ENCODE data around the gene UBTD1.
"Not testable (repeated sequence)": the region's sequence is repeated elsewhere in the genome, so short reads cannot be mapped to it uniquely, and the experiment has no call there.

UBTD1 gene

DNA sequence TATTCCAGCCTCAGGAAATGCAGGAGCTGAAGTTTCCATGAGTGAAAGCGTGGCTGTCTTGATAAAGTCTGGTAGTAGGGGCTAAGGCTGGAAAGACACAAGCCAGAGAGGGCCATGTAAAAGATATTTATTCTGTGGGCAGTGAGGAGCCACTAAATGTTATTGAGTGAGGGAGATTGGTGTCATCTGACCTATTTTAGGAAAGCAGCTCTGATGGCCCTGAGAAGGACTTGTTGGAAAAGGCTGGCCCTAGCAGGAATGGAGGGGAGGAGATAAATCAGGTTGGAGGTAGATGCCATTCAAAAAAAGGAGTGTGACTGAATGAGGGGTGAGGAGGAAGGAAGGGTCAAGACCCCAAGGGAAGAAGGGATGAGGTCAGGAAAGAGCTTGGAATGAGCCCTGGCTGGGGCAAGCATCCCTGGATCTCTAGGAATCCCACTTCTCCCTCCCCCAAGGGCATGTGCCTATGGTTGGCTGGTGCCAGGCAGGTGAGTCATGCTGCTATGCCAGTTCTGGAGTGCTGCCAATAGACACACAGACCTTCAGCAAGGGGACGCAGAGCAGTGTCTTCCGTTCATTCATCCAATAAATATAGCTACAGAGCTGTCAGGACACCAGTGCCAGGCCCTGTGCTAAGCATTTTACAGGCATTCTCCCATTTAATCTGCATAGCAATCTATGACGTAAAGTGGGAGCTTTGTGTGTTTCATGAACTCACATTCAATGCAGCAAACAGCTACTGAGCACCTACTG lies 75.8 kb downstream of the UBTD1 start:
- TF ChIP-seq CTCF (IDR thresholded peaks at IDR 0.05; ENCODE audit: low read depth, low read length), result no peak
- H3K4me3 ChIP-seq (ENCODE audit: low read depth, low read length), result no peak overlapping the region

DNA sequence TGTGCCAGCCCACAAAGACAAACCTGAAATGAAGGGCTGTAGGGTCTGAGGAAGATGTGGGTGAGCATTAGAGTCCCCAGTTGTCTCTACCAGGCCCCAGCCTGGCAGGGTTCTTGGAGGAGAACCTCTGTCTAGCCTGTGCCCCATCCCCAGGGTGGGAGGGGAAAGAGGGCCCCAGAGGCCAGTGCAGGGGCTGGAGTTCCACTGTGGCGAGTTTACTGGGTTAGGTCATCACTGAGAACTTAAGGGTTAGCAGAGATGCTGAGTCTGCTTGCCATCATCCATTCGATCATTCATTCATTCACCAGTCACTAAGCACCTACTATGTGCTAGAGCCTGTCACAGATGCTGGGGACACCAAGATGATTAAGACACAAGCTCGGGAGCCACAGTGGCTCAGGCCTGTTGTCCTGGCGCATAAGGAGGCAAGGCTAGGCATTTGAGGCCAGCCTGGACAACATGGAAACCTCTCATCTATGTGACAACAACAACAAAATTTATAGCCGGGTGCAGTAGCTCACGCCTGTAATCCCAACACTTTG lies 76.5 kb downstream of the UBTD1 start:
- no peak for TF ChIP-seq CTCF (IDR thresholded peaks at IDR 0.05; ENCODE audit: low read depth, low read length)
- no peak overlapping the region for H3K4me3 ChIP-seq (ENCODE audit: low read depth, low read length)

DNA sequence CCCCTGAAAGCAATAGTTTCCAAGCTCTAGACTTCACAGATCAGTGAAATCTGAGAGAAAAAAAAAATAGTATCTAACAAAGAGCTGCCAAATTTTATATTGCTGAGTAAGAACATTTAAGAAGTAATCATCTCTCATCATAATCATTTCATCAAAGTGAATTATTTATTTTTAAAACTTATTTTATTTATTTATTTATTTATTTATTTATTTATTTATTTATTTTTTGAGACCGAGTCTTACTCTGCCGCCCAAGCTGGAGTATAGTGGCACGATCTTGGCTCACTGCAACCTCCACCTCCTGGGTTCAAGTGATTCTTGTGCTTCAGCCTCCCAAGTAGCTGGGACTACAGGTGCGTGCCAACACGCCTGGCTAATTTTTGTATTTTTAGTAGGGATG lies 77.8 kb downstream of the UBTD1 start:
- H3K4me3 ChIP-seq (ENCODE audit: low read depth, low read length), result not testable (repeated sequence)

DNA sequence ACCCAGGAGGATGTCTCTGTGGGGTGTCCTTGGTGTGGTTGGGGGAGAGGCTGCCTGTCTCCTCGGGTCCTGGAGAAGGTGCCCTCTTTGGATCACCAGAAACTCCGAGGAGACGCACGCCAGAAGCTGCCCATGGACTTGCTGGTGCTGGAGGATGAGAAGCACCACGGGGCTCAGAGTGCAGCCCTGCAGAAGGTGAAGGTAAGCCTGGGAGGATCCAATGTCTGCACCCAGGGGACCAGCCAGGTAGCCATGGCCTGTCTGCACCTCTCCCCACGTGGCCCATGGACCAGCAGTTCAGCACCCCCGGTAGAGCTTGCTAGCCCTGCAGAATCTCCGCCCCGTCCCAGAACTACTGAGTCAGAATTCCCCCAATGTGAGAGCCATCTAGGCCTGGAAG lies 79.0 kb downstream of the UBTD1 start:
- H3K4me3 ChIP-seq (ENCODE audit: low read depth, low read length), result no peak overlapping the region
- no peak for TF ChIP-seq CTCF (IDR thresholded peaks at IDR 0.05; ENCODE audit: low read depth, low read length)

DNA sequence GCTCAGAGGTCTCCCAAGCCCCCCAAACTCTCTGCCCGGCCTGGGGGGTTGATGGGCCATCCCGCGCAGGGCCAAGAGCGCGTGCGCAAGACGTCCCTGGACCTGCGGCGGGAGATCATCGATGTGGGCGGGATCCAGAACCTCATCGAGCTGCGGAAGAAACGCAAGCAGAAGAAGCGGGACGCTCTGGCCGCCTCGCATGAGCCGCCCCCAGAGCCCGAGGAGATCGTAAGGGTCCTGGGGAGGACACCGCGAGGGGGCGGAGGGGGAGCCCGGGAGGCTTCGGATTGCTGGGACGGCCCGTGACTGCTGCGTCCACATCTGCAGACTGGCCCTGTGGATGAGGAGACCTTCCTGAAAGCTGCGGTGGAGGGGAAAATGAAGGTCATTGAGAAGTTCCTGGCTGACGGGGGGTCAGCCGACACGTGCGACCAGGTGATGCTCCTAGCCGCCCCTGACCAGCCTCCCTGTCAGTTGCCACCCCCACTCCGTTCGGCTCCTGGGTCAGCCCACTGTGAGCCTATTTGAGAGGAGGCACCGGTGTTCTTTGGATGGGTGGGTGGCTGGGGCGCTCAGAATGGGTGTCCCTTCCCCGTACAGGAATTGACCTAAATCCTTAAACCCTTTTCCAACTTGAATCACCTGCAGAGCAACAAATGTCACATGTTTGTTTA lies 79.6 kb downstream of the UBTD1 start:
- no peak overlapping the region for H3K4me3 ChIP-seq (ENCODE audit: low read depth, low read length)
- no peak for TF ChIP-seq CTCF (IDR thresholded peaks at IDR 0.05; ENCODE audit: low read depth, low read length)

DNA sequence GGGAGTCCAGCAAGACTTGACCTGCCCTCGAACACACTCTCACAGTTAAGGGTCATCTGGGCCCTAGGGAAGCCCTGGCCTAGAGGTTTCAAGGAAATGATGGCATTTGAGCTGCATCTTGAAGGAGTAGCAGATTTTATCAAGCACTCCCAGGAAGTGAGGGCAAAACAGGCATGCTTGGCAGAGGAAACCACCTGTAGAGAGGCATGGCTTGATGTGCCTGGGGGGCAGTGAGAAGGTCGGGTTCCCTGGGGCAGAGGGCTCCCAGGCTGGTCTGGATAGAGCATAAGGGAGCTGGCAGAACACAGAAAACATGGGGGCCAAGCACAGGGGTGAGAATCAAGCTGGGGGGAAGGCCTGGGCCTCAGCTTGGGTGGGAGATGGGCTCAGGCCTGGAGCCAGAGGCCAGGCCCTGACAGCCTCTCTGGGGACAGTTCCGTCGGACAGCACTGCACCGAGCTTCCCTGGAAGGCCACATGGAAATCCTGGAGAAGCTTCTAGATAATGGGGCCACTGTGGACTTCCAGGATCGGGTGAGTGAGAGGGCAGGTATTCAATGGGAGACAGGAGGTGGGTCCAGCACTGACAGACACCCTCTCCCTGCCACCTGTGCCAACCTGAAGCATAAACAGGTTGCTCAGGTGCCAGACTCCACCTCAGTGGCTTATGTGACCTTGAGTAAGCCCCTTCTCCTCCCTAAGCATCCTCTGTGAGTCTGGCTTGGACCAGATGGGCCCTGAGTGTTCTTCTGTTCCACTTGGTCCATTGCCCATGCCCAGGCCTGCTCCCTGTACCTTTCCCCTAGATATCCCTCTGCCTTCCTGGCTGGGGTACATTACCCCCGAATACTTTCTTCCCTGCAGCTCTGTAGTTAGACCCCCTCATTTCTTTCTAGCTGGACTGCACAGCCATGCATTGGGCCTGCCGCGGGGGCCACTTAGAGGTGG lies 82.0 kb downstream of the UBTD1 start:
- no peak overlapping the region for H3K4me3 ChIP-seq (ENCODE audit: low read depth, low read length)
- no peak for TF ChIP-seq CTCF (IDR thresholded peaks at IDR 0.05; ENCODE audit: low read depth, low read length)

- H3K4me3 ChIP-seq (ENCODE audit: low read depth, low read length), result no peak overlapping the region
- TF ChIP-seq CTCF (IDR thresholded peaks at IDR 0.05; ENCODE audit: low read depth, low read length), result no peak
These were observed 83.4 kb downstream of the UBTD1 start for GRCh38 chr10:97582169-97582568.

Measured in WI38 (cell line).